H9 (cell line): ENCODE results near the gene SMG7. TPM values are rescaled to one million over a fixed set of nuclear protein-coding genes. Genes with fewer than 3 reads are reported as not detected.
A peak's percentile ranks its signal among the peaks of the same experiment; 100 is the strongest.

ENCODE experiments used
- DNase-seq: peaks from one replicate; pipeline ENCODE4 v3.0.0-alpha.2; 2017
- H2AFZ ChIP-seq: one replicate; pipeline ENCODE4 v1.6.1; 2013; ENCODE audit warnings: mild to moderate bottlenecking, low read length, control low read depth, moderate library complexity
- H2AK5ac ChIP-seq: 2 replicates; pipeline ENCODE4 v1.6.1; 2013; ENCODE audit warnings: low read length, control low read depth, mixed read lengths; ENCODE audit not compliant: insufficient read length
- H2BK120ac ChIP-seq: one replicate; pipeline ENCODE4 v1.6.1; 2013; ENCODE audit warnings: low read depth, mild to moderate bottlenecking, low read length, control low read depth, inconsistent platforms; ENCODE audit not compliant: poor library complexity, severe bottlenecking
- H2BK12ac ChIP-seq: 2 replicates; pipeline ENCODE4 v1.6.1; 2013; ENCODE audit warnings: low read length, control low read depth, mixed read lengths, low read depth; ENCODE audit not compliant: insufficient read length
- H2BK15ac ChIP-seq: 2 replicates; pipeline ENCODE4 v1.6.1; 2013; ENCODE audit warnings: low read depth, low read length, control low read depth
- H2BK20ac ChIP-seq: one replicate; pipeline ENCODE4 v1.6.1; 2013; ENCODE audit warnings: low read depth, mild to moderate bottlenecking, low read length, control low read depth, inconsistent platforms; ENCODE audit not compliant: poor library complexity, severe bottlenecking
- H2BK5ac ChIP-seq: 2 replicates; pipeline ENCODE4 v1.6.1; 2013; ENCODE audit warnings: low read length, control low read depth, mixed read lengths; ENCODE audit not compliant: insufficient read length
- H3K14ac ChIP-seq: 2 replicates; pipeline ENCODE4 v1.6.1; 2013; ENCODE audit warnings: low read length, control low read depth; ENCODE audit not compliant: insufficient read depth
- H3K18ac ChIP-seq: 2 replicates; pipeline ENCODE4 v1.6.1; 2013; ENCODE audit warnings: low read depth, mild to moderate bottlenecking, mixed read lengths, low read length, control low read depth; ENCODE audit not compliant: insufficient read length
- H3K23ac ChIP-seq: 2 replicates; pipeline ENCODE4 v1.6.1; 2013; ENCODE audit warnings: low read length, control low read depth, mixed read lengths, low read depth; ENCODE audit not compliant: insufficient read length
- H3K23me2 ChIP-seq: 2 replicates; pipeline ENCODE4 v1.6.1; 2013; ENCODE audit warnings: low read depth, mild to moderate bottlenecking, mixed read lengths, low read length, control low read depth; ENCODE audit not compliant: insufficient read length, poor library complexity, severe bottlenecking
- H3K27ac ChIP-seq: 2 replicates; pipeline ENCODE4 v1.5.1; 2013; ENCODE audit warnings: low read length, control low read depth, mixed read lengths, low read depth; ENCODE audit not compliant: insufficient read length
- H3K27me3 ChIP-seq: 2 replicates; pipeline ENCODE4 v1.6.1; 2013; ENCODE audit warnings: low read length, control low read depth, inconsistent platforms; ENCODE audit not compliant: insufficient read depth
- H3K4ac ChIP-seq: 2 replicates; pipeline ENCODE4 v1.6.1; 2013; ENCODE audit warnings: low read depth, mild to moderate bottlenecking, control low read depth, inconsistent platforms, low read length, moderate library complexity
- H3K4me1 ChIP-seq: 2 replicates; pipeline ENCODE4 v1.6.1; 2013; ENCODE audit warnings: low read length, control low read depth, inconsistent platforms; ENCODE audit not compliant: insufficient read depth
- H3K4me2 ChIP-seq: 2 replicates; pipeline ENCODE4 v1.6.1; 2013; ENCODE audit warnings: low read length, control low read depth, mixed read lengths; ENCODE audit not compliant: insufficient read length, insufficient read depth
- H3K56ac ChIP-seq: 2 replicates; pipeline ENCODE4 v1.6.1; 2013; ENCODE audit warnings: low read depth, mild to moderate bottlenecking, mixed read lengths, low read length, control low read depth; ENCODE audit not compliant: insufficient read length
- H3K79me1 ChIP-seq: 2 replicates; pipeline ENCODE4 v1.6.1; 2013; ENCODE audit warnings: low read depth, mild to moderate bottlenecking, moderate library complexity, low read length, control low read depth, inconsistent platforms; ENCODE audit not compliant: insufficient read depth, poor library complexity, severe bottlenecking
- H3K79me2 ChIP-seq: 2 replicates; pipeline ENCODE4 v1.6.1; 2013; ENCODE audit warnings: low read length, control low read depth, inconsistent platforms; ENCODE audit not compliant: insufficient read depth
- H3K9ac ChIP-seq: 2 replicates; pipeline ENCODE4 v1.6.1; 2013; ENCODE audit warnings: low read length, control low read depth, mixed read lengths; ENCODE audit not compliant: insufficient read length; ENCODE audit errors: extremely low read depth
- H3K9me3 ChIP-seq: one replicate; pipeline ENCODE4 v1.6.1; 2013; ENCODE audit warnings: low read depth, low read length, inconsistent platforms; ENCODE audit not compliant: control insufficient read depth
- H3T11ph ChIP-seq: one replicate; pipeline ENCODE4 v1.6.1; 2013; ENCODE audit warnings: mild to moderate bottlenecking, low read length, control low read depth, inconsistent platforms
- H4K20me1 ChIP-seq: one replicate; pipeline ENCODE4 v1.6.1; 2013; ENCODE audit not compliant: control insufficient read depth, insufficient read length, insufficient read depth
- H4K5ac ChIP-seq: 2 replicates; pipeline ENCODE4 v1.6.1; 2013; ENCODE audit warnings: low read depth, mild to moderate bottlenecking, mixed read lengths, low read length, control low read depth; ENCODE audit not compliant: insufficient read length
- H4K8ac ChIP-seq: replicated peaks from 2 replicates; pipeline ENCODE4 v1.6.1; 2013; ENCODE audit warnings: low read length, control low read depth, mixed read lengths, low read depth; ENCODE audit not compliant: insufficient read length
- H4K91ac ChIP-seq: 2 replicates; pipeline ENCODE4 v1.6.1; 2013; ENCODE audit warnings: low read depth, mild to moderate bottlenecking, moderate library complexity, mixed read lengths, low read length, control low read depth; ENCODE audit not compliant: insufficient read length
- H3K27ac Mint-ChIP-seq, 3 experiments: 2 replicates in 2 of 3; 3 replicates in 1 of 3; pipeline ENCODE4 v1.8.0; 2020 to 2021; ENCODE audit warnings: mixed read lengths in 3 of 3, mild to moderate bottlenecking in 1 of 3, moderate library complexity in 1 of 3
- H3K27me3 Mint-ChIP-seq: 2 replicates; pipeline ENCODE4 v1.8.0; 2021; ENCODE audit warnings: low read depth, mild to moderate bottlenecking, moderate library complexity, mixed read lengths
- H3K36me3 Mint-ChIP-seq, 3 experiments: 2 replicates in 2 of 3; 3 replicates in 1 of 3; pipeline ENCODE4 v1.8.0; 2020 to 2021; ENCODE audit warnings: low read depth in 3 of 3, mixed read lengths in 3 of 3; ENCODE audit not compliant: insufficient read depth in 1 of 3
- H3K4me1 Mint-ChIP-seq, 2 experiments: 2 replicates each; pipeline ENCODE4 v1.8.0; 2020; ENCODE audit warnings: mixed read lengths in 2 of 2
- H3K4me3 Mint-ChIP-seq, 2 experiments: 2 replicates in 1 of 2; 3 replicates in 1 of 2; pipeline ENCODE4 v1.8.0; 2020 to 2021; ENCODE audit warnings: mild to moderate bottlenecking in 2 of 2, mixed read lengths in 2 of 2, moderate library complexity in 1 of 2
- H3K9me3 Mint-ChIP-seq, 2 experiments: 2 replicates in 1 of 2; 3 replicates in 1 of 2; pipeline ENCODE4 v1.8.0; 2020; ENCODE audit warnings: mild to moderate bottlenecking in 2 of 2, mixed read lengths in 2 of 2, moderate library complexity in 1 of 2
- WGBS: extraction: QIAGEN DNeasy Blood & Tissue Kit; methylation state at CpG from one replicate; pipeline ENCODE4 v1.1.7; 2013; ENCODE audit warnings: missing lambda C conversion rate, low lambda C conversion rate, mixed read lengths; ENCODE audit not compliant: insufficient read length; ENCODE audit errors: extremely low coverage; 5-methylcytosine and 5-hydroxymethylcytosine counted together
- total RNA-seq: library from RNA; stranded (reverse); gene quantifications from 2 replicates; pipeline ENCODE4 v1.2.1, GENCODE V29; 2021
- TF ChIP-seq, protein P1 (sequence below): fragments of 200-600 bp; sonication (generic); conservative IDR thresholded peaks from 3 replicates; pipeline ENCODE4 v1.8.0; 2021; ENCODE audit warnings: antibody characterized with exemption, mild to moderate bottlenecking

SMG7 gene
- total RNA-seq, 1 experiment from 2014 or later: 77.0 TPM

DNA sequence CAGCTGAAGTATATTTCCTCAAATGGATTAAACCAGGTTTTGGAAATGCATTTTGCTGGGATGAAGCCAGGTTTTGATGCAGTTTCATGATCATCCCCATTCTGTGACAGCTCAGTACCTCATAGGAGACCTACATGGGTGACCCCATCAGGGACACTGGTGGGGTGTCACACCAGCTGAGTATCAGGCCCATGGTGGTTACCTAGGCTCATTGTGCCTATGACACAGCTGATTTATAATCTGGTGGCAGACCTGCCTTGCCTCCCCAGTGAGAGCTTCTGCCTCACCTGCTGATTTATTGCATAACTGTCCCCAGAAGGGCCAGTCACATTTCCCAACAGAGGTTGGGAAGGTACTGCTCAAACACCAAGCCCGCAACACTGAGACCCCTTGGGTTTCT lies 114.2 kb downstream of the SMG7 start:
- Histone ChIP-seq H2BK5ac (no peak overlapping the region), H2AFZ (no peak overlapping the region), H3T11ph (no peak overlapping the region), H3K79me2 (no peaks in the 10 kb centered on the region), H4K20me1 (no peaks in the 10 kb centered on the region), H2BK15ac (no peak overlapping the region), H4K91ac (no peak overlapping the region), H3K18ac (no peak overlapping the region), H3K4me2 (no peak overlapping the region), H2BK120ac (no peak overlapping the region), H3K56ac (no peak overlapping the region), H2BK12ac (no peak overlapping the region), H3K27me3 (no peaks in the 10 kb centered on the region), H3K4ac (no peak overlapping the region), H3K27ac (no peak overlapping the region), H3K4me1 (peaks cover 4% of the 10 kb centered on the region; the same call in 1 of the 2 replicates), H4K8ac (no peak overlapping the region), H4K5ac (no peak overlapping the region), H3K23ac (no peak overlapping the region), H3K23me2 (no peaks in the 10 kb centered on the region), H3K14ac (no peak overlapping the region), H3K79me1 (no peaks in the 10 kb centered on the region), H3K9ac (no peak overlapping the region), H2AK5ac (no peak overlapping the region), H2BK20ac (no peak overlapping the region), H3K9me3 (no peaks in the 10 kb centered on the region)
- H3K27ac Mint-ChIP-seq: peak overlapping the region in 1 of 3 experiments; percentile 19; a peak in 1 of 7 replicates
- H3K36me3 Mint-ChIP-seq: no peaks in the 10 kb centered on the region
- H3K4me3 Mint-ChIP-seq: no peak overlapping the region
- no peak for DNase-seq
- TF ChIP-seq, protein P1, sequence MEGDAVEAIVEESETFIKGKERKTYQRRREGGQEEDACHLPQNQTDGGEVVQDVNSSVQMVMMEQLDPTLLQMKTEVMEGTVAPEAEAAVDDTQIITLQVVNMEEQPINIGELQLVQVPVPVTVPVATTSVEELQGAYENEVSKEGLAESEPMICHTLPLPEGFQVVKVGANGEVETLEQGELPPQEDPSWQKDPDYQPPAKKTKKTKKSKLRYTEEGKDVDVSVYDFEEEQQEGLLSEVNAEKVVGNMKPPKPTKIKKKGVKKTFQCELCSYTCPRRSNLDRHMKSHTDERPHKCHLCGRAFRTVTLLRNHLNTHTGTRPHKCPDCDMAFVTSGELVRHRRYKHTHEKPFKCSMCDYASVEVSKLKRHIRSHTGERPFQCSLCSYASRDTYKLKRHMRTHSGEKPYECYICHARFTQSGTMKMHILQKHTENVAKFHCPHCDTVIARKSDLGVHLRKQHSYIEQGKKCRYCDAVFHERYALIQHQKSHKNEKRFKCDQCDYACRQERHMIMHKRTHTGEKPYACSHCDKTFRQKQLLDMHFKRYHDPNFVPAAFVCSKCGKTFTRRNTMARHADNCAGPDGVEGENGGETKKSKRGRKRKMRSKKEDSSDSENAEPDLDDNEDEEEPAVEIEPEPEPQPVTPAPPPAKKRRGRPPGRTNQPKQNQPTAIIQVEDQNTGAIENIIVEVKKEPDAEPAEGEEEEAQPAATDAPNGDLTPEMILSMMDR: no peak
- no CpG with 5 or more reads among the region's 1 CpG for WGBS
- no peaks in the 10 kb centered on the region for H3K9me3 Mint-ChIP-seq
- peaks cover 27 to 29% of the 10 kb centered on the region in 2 experiments for H3K4me1 Mint-ChIP-seq
- no peaks in the 10 kb centered on the region for H3K27me3 Mint-ChIP-seq
